ENCODE measurements around the gene FN3K.

Gene FN3K

GRCh38 chr17:82703935-82704865 lies 31.2 kb upstream of the FN3K start:
- no peak for DNase-seq

- DNase-seq, result no peak
Observed at GRCh38 chr17:82704886-82705285, 30.5 kb upstream of the FN3K start.

GRCh38 chr17:82705756-82706155 lies 29.7 kb upstream of the FN3K start:
- DNase-seq, result no peak

GRCh38 chr17:82709024-82709675 lies 26.3 kb upstream of the FN3K start:
- DNase-seq, result no peak

GRCh38 chr17:82709676-82710498 lies 25.5 kb upstream of the FN3K start:
- no peak for DNase-seq

- DNase-seq, result no peak
Observed at GRCh38 chr17:82710499-82711232, 24.7 kb upstream of the FN3K start.

- DNase-seq, result no peak
Observed at GRCh38 chr17:82713071-82713723, 22.2 kb upstream of the FN3K start.

GRCh38 chr17:82716203-82717010 lies 19.0 kb upstream of the FN3K start, which contains the start of gene FN3KRP:
Gene FN3KRP, plus strand, starts transcription at chr17:82716706. Its CDS starts 50 bp downstream, at chr17:82716756.
- DNase-seq, result peak; percentile 83

GRCh38 chr17:82718986-82719685 lies 16.3 kb upstream of the FN3K start:
- peak; percentile 5 for DNase-seq

GRCh38 chr17:82720204-82720603 lies 15.2 kb upstream of the FN3K start:
- DNase-seq, result no peak

- no peak for DNase-seq
Observed at GRCh38 chr17:82722341-82723013, 12.9 kb upstream of the FN3K start.

GRCh38 chr17:82723169-82723807 lies 12.1 kb upstream of the FN3K start:
- no peak for DNase-seq

GRCh38 chr17:82726427-82726826 lies 9.0 kb upstream of the FN3K start:
- DNase-seq, result no peak

- no peak for DNase-seq
Observed at GRCh38 chr17:82729479-82730260, 5.7 kb upstream of the FN3K start.

GRCh38 chr17:82732118-82732743 lies 3.2 kb upstream of the FN3K start:
- DNase-seq, result no peak

- DNase-seq, result no peak
Observed at GRCh38 chr17:82736511-82737185, 1.2 kb downstream of the FN3K start.

Measured in NCI-H1105 treated with DMSO at 0.1 percent for 48 hours (cell line).